Neural cell (in vitro differentiated cells): Measurements from ENCODE around the gene TTC23L.

Source experiments
- EP300 ChIP-seq: fragments of 450-650 bp; conservative IDR thresholded peaks from 2 replicates; pipeline ENCODE4 v1.6.1; 2014; ENCODE audit warnings: antibody characterized with exemption, mild to moderate bottlenecking, moderate library complexity; ENCODE audit not compliant: poor library complexity, severe bottlenecking
- TF ChIP-seq, protein P1 (sequence below): fragments of 450-650 bp; IDR thresholded peaks from 2 replicates; pipeline ENCODE4 v1.5.1; 2014; ENCODE audit warnings: antibody characterized with exemption, mild to moderate bottlenecking, moderate library complexity; ENCODE audit not compliant: poor library complexity, severe bottlenecking

DNA sequence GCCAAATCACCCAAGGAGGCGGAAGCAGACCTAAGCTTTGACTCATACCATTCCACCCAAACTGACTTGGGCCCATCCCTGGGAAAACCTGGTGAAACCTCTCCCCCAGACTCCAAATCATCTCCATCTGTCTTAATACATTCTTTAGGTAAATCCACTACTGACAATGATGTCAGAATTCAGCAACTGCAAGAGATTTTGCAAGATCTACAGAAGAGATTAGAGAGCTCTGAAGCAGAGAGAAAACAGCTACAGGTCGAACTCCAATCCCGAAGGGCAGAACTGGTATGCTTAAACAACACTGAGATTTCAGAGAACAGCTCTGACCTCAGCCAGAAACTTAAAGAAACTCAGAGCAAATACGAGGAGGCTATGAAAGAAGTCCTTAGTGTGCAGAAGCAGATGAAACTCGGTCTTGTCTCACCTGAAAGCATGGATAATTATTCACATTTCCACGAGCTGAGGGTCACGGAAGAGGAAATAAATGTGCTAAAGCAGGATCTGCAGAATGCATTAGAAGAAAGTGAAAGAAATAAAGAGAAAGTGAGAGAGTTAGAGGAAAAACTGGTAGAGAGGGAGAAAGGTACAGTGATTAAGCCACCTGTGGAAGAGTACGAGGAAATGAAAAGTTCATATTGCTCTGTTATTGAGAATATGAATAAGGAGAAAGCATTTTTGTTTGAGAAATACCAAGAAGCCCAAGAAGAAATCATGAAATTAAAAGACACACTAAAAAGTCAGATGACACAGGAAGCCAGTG is 15.8 kb upstream of the TTC23L start:
- no peak for TF ChIP-seq EP300
- TF ChIP-seq, protein P1, sequence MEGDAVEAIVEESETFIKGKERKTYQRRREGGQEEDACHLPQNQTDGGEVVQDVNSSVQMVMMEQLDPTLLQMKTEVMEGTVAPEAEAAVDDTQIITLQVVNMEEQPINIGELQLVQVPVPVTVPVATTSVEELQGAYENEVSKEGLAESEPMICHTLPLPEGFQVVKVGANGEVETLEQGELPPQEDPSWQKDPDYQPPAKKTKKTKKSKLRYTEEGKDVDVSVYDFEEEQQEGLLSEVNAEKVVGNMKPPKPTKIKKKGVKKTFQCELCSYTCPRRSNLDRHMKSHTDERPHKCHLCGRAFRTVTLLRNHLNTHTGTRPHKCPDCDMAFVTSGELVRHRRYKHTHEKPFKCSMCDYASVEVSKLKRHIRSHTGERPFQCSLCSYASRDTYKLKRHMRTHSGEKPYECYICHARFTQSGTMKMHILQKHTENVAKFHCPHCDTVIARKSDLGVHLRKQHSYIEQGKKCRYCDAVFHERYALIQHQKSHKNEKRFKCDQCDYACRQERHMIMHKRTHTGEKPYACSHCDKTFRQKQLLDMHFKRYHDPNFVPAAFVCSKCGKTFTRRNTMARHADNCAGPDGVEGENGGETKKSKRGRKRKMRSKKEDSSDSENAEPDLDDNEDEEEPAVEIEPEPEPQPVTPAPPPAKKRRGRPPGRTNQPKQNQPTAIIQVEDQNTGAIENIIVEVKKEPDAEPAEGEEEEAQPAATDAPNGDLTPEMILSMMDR = no peak
